Measurements from ENCODE around the gene HPCAL1. TPM values are rescaled to one million over a fixed set of nuclear protein-coding genes. Genes with fewer than 3 reads are reported as not detected.

The HPCAL1 gene
- total and polyA plus RNA-seq, 3 donors from 2014 or later, result 99.5 to 263 (median 215) TPM

- intact Hi-C loops (cut with DNase I; ENCODE audit: low total_unique reads), result no loop called here
- no peaks in the 10 kb centered on the region for H3K36me3 ChIP-seq (ENCODE audit: low read depth, missing control alignments)
- H3K9me3 ChIP-seq, result no peaks in the 10 kb centered on the region
- H3K4me3 ChIP-seq, result no peak overlapping the region
- TF ChIP-seq CTCF (IDR thresholded peaks at IDR 0.05), result no peak
- 56 to 61% methylated on average over 11 of the region's 11 CpGs for WGBS, 2 donors
- H3K4me1 ChIP-seq, result no peaks in the 10 kb centered on the region
- H3K27ac ChIP-seq, result no peak overlapping the region
- DNase-seq, result no peak
- H3K27me3 ChIP-seq, result no peaks in the 10 kb centered on the region
Observed at GRCh38 chr2:10457846-10458598, 155.3 kb downstream of the HPCAL1 start.

- Histone ChIP-seq H3K27ac (no peak overlapping the region), H3K4me3 (no peak overlapping the region), H3K4me1 (no peaks in the 10 kb centered on the region), H3K9me3 (no peaks in the 10 kb centered on the region), H3K36me3 (ENCODE audit: low read depth, missing control alignments) (no peaks in the 10 kb centered on the region), H3K27me3 (no peaks in the 10 kb centered on the region)
- TF ChIP-seq CTCF (IDR thresholded peaks at IDR 0.05) (no peak), POLR2A (IDR thresholded peaks at IDR 0.05) (no peak)
- intact Hi-C loops (cut with DNase I; ENCODE audit: low total_unique reads), result no loop called here
- no peak for DNase-seq
- WGBS, 2 donors, result 78 to 84% methylated on average over 17 of the region's 17 CpGs
Observed at GRCh38 chr2:10460366-10460796, 157.7 kb downstream of the HPCAL1 start.

DNA sequence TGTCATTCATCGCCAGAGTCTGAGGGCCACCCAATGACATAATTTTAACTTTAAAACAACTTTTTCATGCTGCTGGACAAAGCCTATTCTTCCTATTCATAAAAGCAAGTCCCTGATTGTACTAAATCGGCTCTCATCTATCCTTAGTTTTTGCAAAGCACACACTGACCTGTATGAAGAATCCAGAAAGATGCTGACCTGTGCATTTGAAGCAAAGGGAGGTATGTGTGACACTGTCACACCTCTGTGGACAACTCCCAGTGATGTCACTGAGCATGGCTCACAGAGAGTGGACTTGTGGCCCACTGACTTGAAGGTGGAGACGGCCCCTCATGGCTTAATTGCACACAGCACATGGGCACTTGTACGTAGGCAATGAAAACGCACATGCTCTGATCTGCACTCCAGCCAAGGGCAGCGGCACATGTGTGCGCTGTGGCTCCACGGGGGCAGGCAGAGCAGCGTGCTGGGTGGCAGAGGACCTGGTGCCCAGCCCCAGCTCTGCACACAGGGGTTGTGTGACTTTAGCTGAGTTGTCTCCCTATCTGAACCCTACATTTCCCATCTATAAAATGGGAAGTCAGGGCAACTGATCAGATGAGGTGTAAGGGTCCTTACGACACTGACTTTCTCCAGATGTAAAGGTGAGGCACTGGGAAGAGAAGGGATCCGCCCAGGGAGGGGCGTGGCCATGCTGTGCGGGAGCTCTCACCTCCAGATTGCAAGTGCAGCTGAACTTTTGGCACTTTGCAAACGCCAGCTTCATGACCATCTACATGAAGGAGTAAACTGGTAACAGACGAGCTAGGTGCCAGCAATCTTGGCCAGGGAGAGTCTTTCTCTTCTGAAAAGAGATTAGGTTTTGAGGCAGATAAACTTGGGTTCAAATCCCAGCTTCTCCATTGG, 159.7 kb downstream of the HPCAL1 start:
- intact Hi-C loops (cut with DNase I; ENCODE audit: low total_unique reads), result no loop called here
- no peak for DNase-seq
- Histone ChIP-seq H3K27ac (no peak overlapping the region), H3K36me3 (ENCODE audit: low read depth, missing control alignments) (no peaks in the 10 kb centered on the region), H3K4me3 (no peak overlapping the region), H3K27me3 (no peaks in the 10 kb centered on the region), H3K9me3 (no peaks in the 10 kb centered on the region), H3K4me1 (no peaks in the 10 kb centered on the region)
- TF ChIP-seq POLR2A (IDR thresholded peaks at IDR 0.05), result no peak
- no peak for TF ChIP-seq CTCF (IDR thresholded peaks at IDR 0.05)
- 66 to 73% methylated on average over 8 to 15 of the region's 15 CpGs for WGBS, 2 donors

GRCh38 chr2:10465910-10466309, 163.2 kb downstream of the HPCAL1 start:
- intact Hi-C loops (cut with DNase I; ENCODE audit: low total_unique reads), result no loop called here
- Histone ChIP-seq H3K36me3 (ENCODE audit: low read depth, missing control alignments) (no peaks in the 10 kb centered on the region), H3K9me3 (no peaks in the 10 kb centered on the region), H3K4me3 (no peak overlapping the region), H3K27me3 (no peaks in the 10 kb centered on the region), H3K27ac (no peak overlapping the region), H3K4me1 (no peaks in the 10 kb centered on the region)
- TF ChIP-seq CTCF (IDR thresholded peaks at IDR 0.05) (no peak), POLR2A (IDR thresholded peaks at IDR 0.05) (no peak)
- no peak for DNase-seq
- WGBS, 2 donors, result 82 to 92% methylated on average over 5 of the region's 5 CpGs

All from testis (tissue), 3 donors.